H1 (cell line): ENCODE results near the gene TACC2. TPM values are rescaled to one million over a fixed set of nuclear protein-coding genes. Genes with fewer than 3 reads are reported as not detected.

Experiments used
- CTCF ChIA-PET: fragments of 300-600 bp; sonication (Branson Sonifier 250); formaldehyde crosslinking; loops from one replicate; lab custom pipeline; 2021; ENCODE audit not compliant: partially characterized antibody; lab: Charles Lee
- POLR2A ChIA-PET: fragments of 300-600 bp; sonication (Branson Sonifier 250); formaldehyde crosslinking; loops from one replicate; lab custom pipeline; 2021; ENCODE audit warnings: inconsistent platforms; ENCODE audit not compliant: partially characterized antibody; lab: Charles Lee
- DNase-seq, 2 experiments: peaks; one replicate each; pipeline versions ENCODE4 v3.0.0 to v3.0.0-alpha.2; 2010 to 2022; ENCODE audit warnings: low spot score in 2 of 2, low read depth in 1 of 2, mixed read lengths in 1 of 2
- FAIRE-seq: peaks from 2 replicates; lab custom pipeline; 2011; peaks lifted over from hg19 to GRCh38; lab: Jason Lieb, UNC
- H2AFZ ChIP-seq: 2 replicates; pipeline ENCODE4 v1.8.1; 2012; ENCODE audit warnings: low read length, inconsistent platforms
- H2AK5ac ChIP-seq: 2 replicates; pipeline ENCODE4 v1.6.1; 2013; ENCODE audit warnings: low read depth, low read length
- H2BK120ac ChIP-seq: replicated peaks from 2 replicates; pipeline ENCODE3; 2013; ENCODE audit warnings: low read depth, low read length, inconsistent platforms
- H2BK12ac ChIP-seq: 2 replicates; pipeline ENCODE4 v1.6.1; 2013; ENCODE audit warnings: low read depth, low read length
- H2BK15ac ChIP-seq: 2 replicates; pipeline ENCODE4 v1.6.1; 2013; ENCODE audit warnings: low read length
- H2BK20ac ChIP-seq: 2 replicates; pipeline ENCODE4 v1.6.1; 2013; ENCODE audit warnings: low read length
- H2BK5ac ChIP-seq: 2 replicates; pipeline ENCODE4 v1.6.1; 2013; ENCODE audit warnings: low read depth, low read length
- H3K14ac ChIP-seq: 2 replicates; pipeline ENCODE4 v1.6.1; 2013; ENCODE audit warnings: inconsistent platforms; ENCODE audit not compliant: insufficient read length
- H3K18ac ChIP-seq: 2 replicates; pipeline ENCODE4 v1.6.1; 2013; ENCODE audit warnings: low read length; ENCODE audit errors: extremely low read depth
- H3K23ac ChIP-seq: 2 replicates; pipeline ENCODE4 v1.6.1; 2013; ENCODE audit warnings: inconsistent platforms; ENCODE audit not compliant: insufficient read length
- H3K23me2 ChIP-seq: 2 replicates; pipeline ENCODE4 v1.6.1; 2013; ENCODE audit warnings: low read depth, low read length
- H3K27ac ChIP-seq: 2 replicates; pipeline ENCODE4 v1.6.1; 2011; ENCODE audit warnings: low read depth, low read length, inconsistent platforms
- H3K27me3 ChIP-seq, 4 experiments: replicated peaks in 1 of 4; 1 replicate in 1 of 4; 2 replicates in 3 of 4; pipeline versions ENCODE4 v1.6.1 to v1.8.1; 2011 to 2013; ENCODE audit warnings: low read length in 3 of 4, mild to moderate bottlenecking in 3 of 4, inconsistent platforms in 2 of 4, mixed read lengths in 2 of 4, moderate library complexity in 1 of 4; ENCODE audit not compliant: control insufficient read depth in 3 of 4, insufficient read depth in 3 of 4; ENCODE audit errors: extremely low read depth in 1 of 4
- H3K36me3 ChIP-seq, 4 experiments: 2 replicates each; pipeline versions ENCODE4 v1.6.1 to v1.8.1; 2011 to 2013; ENCODE audit warnings: mild to moderate bottlenecking in 4 of 4, low read length in 3 of 4, moderate library complexity in 2 of 4, control low read depth in 1 of 4, inconsistent platforms in 1 of 4; ENCODE audit not compliant: insufficient read depth in 4 of 4, control insufficient read depth in 2 of 4
- H3K4ac ChIP-seq: replicated peaks from 2 replicates; pipeline ENCODE3; 2013; ENCODE audit warnings: low read length, low read depth, mixed read lengths, inconsistent platforms; ENCODE audit not compliant: insufficient read length
- H3K4me1 ChIP-seq, 4 experiments: replicated peaks in 1 of 4; 1 replicate in 1 of 4; 2 replicates in 3 of 4; pipeline versions ENCODE4 v1.6.1 to v1.8.1; 2011 to 2013; ENCODE audit warnings: low read length in 3 of 4, inconsistent platforms in 2 of 4, mixed read lengths in 1 of 4; ENCODE audit not compliant: insufficient read depth in 4 of 4, control insufficient read depth in 3 of 4
- H3K4me2 ChIP-seq, 2 experiments: 2 replicates each; pipeline versions ENCODE4 v1.6.1 to v1.8.1; 2011 to 2013; ENCODE audit warnings: low read depth in 2 of 2, low read length in 2 of 2, control low read depth in 1 of 2, inconsistent platforms in 1 of 2, mild to moderate bottlenecking in 1 of 2; ENCODE audit not compliant: insufficient read depth in 1 of 2
- H3K4me3 ChIP-seq, 4 experiments: fragments of 200-600, 300-600 bp in 1 of 4; sonication (generic), shearing (Covaris generic), sonication (Bioruptor Twin) in 1 of 4; 2 replicates each; pipeline versions ENCODE4 v1.5.1 to v1.8.1; 2011 to 2016; ENCODE audit warnings: low read length in 4 of 4, low read depth in 3 of 4, control low read depth in 2 of 4, inconsistent platforms in 2 of 4, mild to moderate bottlenecking in 2 of 4, mixed read lengths in 1 of 4, moderate library complexity in 1 of 4; ENCODE audit not compliant: insufficient read depth in 2 of 4; ENCODE audit errors: extremely low read depth in 1 of 4
- H3K56ac ChIP-seq: replicated peaks from 2 replicates; pipeline ENCODE3; 2013; ENCODE audit warnings: low read depth, mild to moderate bottlenecking, mixed read lengths, low read length, inconsistent platforms; ENCODE audit not compliant: insufficient read length
- H3K79me1 ChIP-seq: 2 replicates; pipeline ENCODE4 v1.6.1; 2013; ENCODE audit warnings: low read depth, low read length, control low read depth
- H3K79me2 ChIP-seq, 2 experiments: 2 replicates each; pipeline versions ENCODE4 v1.6.1 to v1.8.1; 2012 to 2013; ENCODE audit warnings: low read length in 2 of 2, mild to moderate bottlenecking in 2 of 2, inconsistent platforms in 1 of 2; ENCODE audit not compliant: insufficient read depth in 2 of 2, control insufficient read depth in 1 of 2
- H3K9ac ChIP-seq, 4 experiments: replicated peaks in 1 of 4; 1 replicate in 1 of 4; 2 replicates in 3 of 4; pipeline versions ENCODE4 v1.6.1 to v1.8.1; 2011 to 2013; ENCODE audit warnings: low read depth in 3 of 4, low read length in 3 of 4, control low read depth in 2 of 4, mild to moderate bottlenecking in 2 of 4, moderate library complexity in 2 of 4, inconsistent platforms in 1 of 4; ENCODE audit errors: extremely low read depth in 1 of 4
- H3K9me3 ChIP-seq, 2 experiments: 2 replicates each; pipeline versions ENCODE4 v1.6.1 to v1.8.1; 2012 to 2013; ENCODE audit warnings: mild to moderate bottlenecking in 2 of 2, moderate library complexity in 2 of 2, control low read depth in 1 of 2, inconsistent platforms in 1 of 2, low read depth in 1 of 2, low read length in 1 of 2, mixed read lengths in 1 of 2; ENCODE audit not compliant: insufficient read depth in 2 of 2
- H4K20me1 ChIP-seq, 2 experiments: replicated peaks in 1 of 2; 2 replicates each; pipeline versions ENCODE3 to v1.8.1; 2011 to 2013; ENCODE audit warnings: inconsistent platforms in 2 of 2, low read length in 2 of 2, mild to moderate bottlenecking in 1 of 2; ENCODE audit not compliant: insufficient read depth in 2 of 2, control insufficient read depth in 1 of 2
- H4K5ac ChIP-seq: 2 replicates; pipeline ENCODE4 v1.6.1; 2013; ENCODE audit warnings: low read length, low read depth, mixed read lengths, inconsistent platforms; ENCODE audit not compliant: insufficient read length
- H4K8ac ChIP-seq: 2 replicates; pipeline ENCODE4 v1.8.0; 2013; ENCODE audit warnings: mild to moderate bottlenecking, moderate library complexity, low read length, inconsistent platforms; ENCODE audit not compliant: insufficient read depth; ENCODE audit errors: extremely low read depth
- H4K91ac ChIP-seq: replicated peaks from 2 replicates; pipeline ENCODE3; 2013; ENCODE audit warnings: low read length, mixed read lengths, inconsistent platforms; ENCODE audit not compliant: insufficient read length
- ATF2 ChIP-seq: IDR thresholded peaks from 2 replicates; pipeline ENCODE4 v1.6.1; 2012; ENCODE audit warnings: low read length, inconsistent platforms
- CTCF ChIP-seq, 3 experiments: IDR thresholded peaks; 1 replicate in 2 of 3; 2 replicates in 1 of 3; pipeline versions ENCODE4 v1.5.1 to v1.6.1; 2011; ENCODE audit warnings: low read length in 3 of 3, mild to moderate bottlenecking in 3 of 3, inconsistent platforms in 2 of 3, low read depth in 1 of 3, moderate library complexity in 1 of 3; ENCODE audit not compliant: insufficient read depth in 1 of 3; ENCODE audit errors: control extremely low read depth in 1 of 3
- HDAC2 ChIP-seq, 2 experiments: fragments of 300-600 bp in 1 of 2; sonication (generic) in 1 of 2; IDR thresholded peaks; 2 replicates each; pipeline ENCODE4 v1.6.1; 2011 to 2012; ENCODE audit warnings: low read depth in 2 of 2, low read length in 2 of 2, mild to moderate bottlenecking in 2 of 2, moderate library complexity in 2 of 2, borderline replicate concordance in 1 of 2, inconsistent platforms in 1 of 2
- NANOG ChIP-seq: IDR thresholded peaks from 2 replicates; pipeline ENCODE4 v1.6.1; 2011; ENCODE audit warnings: low read length, low read depth, mild to moderate bottlenecking, inconsistent platforms; ENCODE audit not compliant: insufficient read depth, poor library complexity, severe bottlenecking
- POLR2A ChIP-seq, 2 experiments: IDR thresholded peaks; 1 replicate in 1 of 2; 2 replicates in 1 of 2; pipeline ENCODE4 v1.6.1; 2011; ENCODE audit warnings: low read depth in 2 of 2, low read length in 2 of 2, mild to moderate bottlenecking in 2 of 2; ENCODE audit errors: control extremely low read depth in 1 of 2
- SUZ12 ChIP-seq: fragments of 200-600 bp; sonication (generic); IDR thresholded peaks from 2 replicates; pipeline ENCODE4 v1.6.1; 2012; ENCODE audit warnings: mild to moderate bottlenecking, inconsistent platforms, low read length, moderate library complexity, mixed read lengths
- WGBS, 2 experiments: shearing (Covaris generic) in 1 of 2; methylation state at CpG; one replicate each; pipeline versions ENCODE4 v1.1.6 to v1.1.7; 2013 to 2015; ENCODE audit warnings: low lambda C conversion rate in 2 of 2, mixed read lengths in 2 of 2, inconsistent platforms in 1 of 2, low coverage in 1 of 2, missing lambda C conversion rate in 1 of 2; ENCODE audit not compliant: insufficient replicate concordance in 2 of 2, insufficient coverage in 1 of 2, insufficient read length in 1 of 2; ENCODE audit errors: extremely low coverage in 1 of 2, missing lambda C conversion rate in 1 of 2; 5-methylcytosine and 5-hydroxymethylcytosine counted together
- polyA plus RNA-seq, 7 experiments: library from polyadenylated mRNA; depleted of rRNA in 3 of 7; stranded (reverse) in 5 of 7; unstranded in 2 of 7; fragments of >200 nt in 5 of 7; fragments of 200-250 nt in 2 of 7; gene quantifications; 1 replicate in 5 of 7; 2 replicates in 1 of 7; 4 replicates in 1 of 7; pipeline versions ENCODE4 v1.2.1 to v1.2.3, GENCODE V29; 2011 to 2013; ENCODE audit warnings: missing spikeins in 2 of 7, mixed read lengths in 2 of 7
- total RNA-seq: library from RNA; stranded (reverse); fragmentation: NEBNext Ultra II Directional; extraction: Animal tissue kit (Norgen Biotek cat#: 25700); gene quantifications from 2 replicates; pipeline ENCODE4 v1.2.1, GENCODE V29; 2021

TACC2 gene
- total and polyA plus RNA-seq, 2 of the 8 experiments (the other 6 are each of a cell fraction or from before 2014, with no cell fraction given) = 21.2 to 46.6 TPM

- H4K20me1 ChIP-seq = peaks cover 0 to 6% of the 10 kb centered on the region in 2 experiments
- H3K56ac ChIP-seq = no peak overlapping the region
- DNase-seq (no peak), FAIRE-seq (no peak)
- no peak overlapping the region; the same call in 1 of the 2 replicates for H2AK5ac ChIP-seq
- H3K27me3 ChIP-seq = no peaks in the 10 kb centered on the region
- no peak overlapping the region for H3K27ac ChIP-seq
- H4K8ac ChIP-seq = no peak overlapping the region
- ChIA-PET POLR2A (interaction anchor here (0.6 to 1.1 kb wide), 5 partner anchors 11 to 31 kb away, joined by 3 to 5 read pairs (median 3); no protein-coding TSS in a partner anchor), CTCF (interaction anchor here (0.6 to 1.2 kb wide), 7 partner anchors 12 to 389 kb away, joined by 3 to 4 read pairs (median 3); no protein-coding TSS in a partner anchor)
- no peak overlapping the region for H2BK15ac ChIP-seq
- no peak overlapping the region for H2BK5ac ChIP-seq
- H3K9ac ChIP-seq = peak overlapping the region in 1 of 4 experiments; percentile 24; a peak in 1 of 7 replicates
- no peak overlapping the region for H3K4me2 ChIP-seq
- no peak overlapping the region for H2BK20ac ChIP-seq
- 90% methylated on average over 13 of the region's 15 CpGs; no CpG with 5 or more reads in 1 of the 2 experiments for WGBS, 2 experiments
- no peaks in the 10 kb centered on the region for H3K23me2 ChIP-seq
- H3K79me2 ChIP-seq = peaks cover 0 to 4% of the 10 kb centered on the region in 2 experiments; a peak in 1 of 4 replicates
- H3K79me1 ChIP-seq = peaks cover 3% of the 10 kb centered on the region; the same call in 1 of the 2 replicates
- H2AFZ ChIP-seq = no peak overlapping the region
- peaks cover 4 to 8% of the 10 kb centered on the region in 2 experiments; a peak in 3 of 4 replicates for H3K9me3 ChIP-seq
- no peak overlapping the region for H2BK120ac ChIP-seq
- no peak overlapping the region for H3K4ac ChIP-seq
- H2BK12ac ChIP-seq = no peak overlapping the region
- H4K5ac ChIP-seq = no peak overlapping the region
- H3K18ac ChIP-seq = no peak overlapping the region
- H4K91ac ChIP-seq = peak overlapping the region; percentile 61
- H3K4me1 ChIP-seq = peaks cover 0 to 16% (median 0%) of the 10 kb centered on the region in 4 experiments; a peak in 2 of 7 replicates
- H3K14ac ChIP-seq = no peak overlapping the region
- H3K36me3 ChIP-seq = peaks cover 2 to 11% (median 4%) of the 10 kb centered on the region in 4 experiments; a peak in 5 of 8 replicates
- no peak overlapping the region for H3K23ac ChIP-seq
- H3K4me3 ChIP-seq = no peak overlapping the region
- TF ChIP-seq POLR2A (IDR thresholded peaks at IDR 0.05; ENCODE audit: control extremely low read depth in 1 of 2, low read depth in 2 of 2, low read length in 2 of 2) (no peak), NANOG (no peak), HDAC2 (IDR thresholded peaks at IDR 0.05; ENCODE audit: borderline replicate concordance in 1 of 2, low read depth in 2 of 2, low read length in 2 of 2) (no peak), SUZ12 (no peak), ATF2 (no peak), CTCF (IDR thresholded peaks at IDR 0.05; ENCODE audit: control extremely low read depth in 1 of 3, insufficient read depth in 1 of 3, low read depth in 1 of 3, low read length in 3 of 3) (no peak)
Observed at GRCh38 chr10:122148876-122149560, 160.1 kb downstream of the TACC2 start.
